Endothelial cell of umbilical vein (primary cell): ENCODE data around the gene OSBPL5.

ENCODE experiments used
- CTCF ChIP-seq, 2 donors: IDR thresholded peaks; 1 replicate in 1 of 2; 2 replicates in 1 of 2; pipeline ENCODE4 v1.5.1; 2011; ENCODE audit warnings: low read length in 2 of 2, mild to moderate bottlenecking in 2 of 2, moderate library complexity in 2 of 2, control low read depth in 1 of 2, inconsistent platforms in 1 of 2, low read depth in 1 of 2; ENCODE audit not compliant: insufficient read depth in 1 of 2; ENCODE audit errors: extremely low read depth in 1 of 2
- FOS ChIP-seq: IDR thresholded peaks from 2 replicates; pipeline ENCODE4 v1.6.1; 2011; ENCODE audit warnings: mild to moderate bottlenecking, low read length, moderate library complexity, borderline replicate concordance; ENCODE audit not compliant: insufficient read depth
- JUN ChIP-seq: IDR thresholded peaks from 2 replicates; pipeline ENCODE4 v1.6.1; 2011; ENCODE audit warnings: borderline replicate concordance, low read depth; ENCODE audit not compliant: insufficient read length, insufficient read depth
- MAX ChIP-seq: IDR thresholded peaks from 2 replicates; pipeline ENCODE4 v1.6.1; 2011; ENCODE audit not compliant: insufficient read depth, insufficient read length
- MYC ChIP-seq: IDR thresholded peaks from one replicate; pipeline ENCODE4 v1.6.1; 2011; ENCODE audit warnings: mild to moderate bottlenecking, low read depth, low read length
- POLR2A ChIP-seq: IDR thresholded peaks from 2 replicates; pipeline ENCODE4 v1.6.1; 2012; ENCODE audit warnings: low read depth, mild to moderate bottlenecking, control low read depth, low read length
- POLR2AphosphoS5 ChIP-seq: IDR thresholded peaks from 2 replicates; pipeline ENCODE4 v1.6.1; 2012; ENCODE audit warnings: low read depth, mild to moderate bottlenecking, control low read depth, low read length, moderate library complexity; ENCODE audit not compliant: insufficient read depth

- TF ChIP-seq CTCF (IDR thresholded peaks at IDR 0.05; ENCODE audit: extremely low read depth in 1 of 2, insufficient read depth in 1 of 2, low read depth in 1 of 2, low read length in 2 of 2) (no peak), MAX (no peak), JUN (no peak), POLR2AphosphoS5 (no peak), MYC (no peak), POLR2A (no peak), FOS (no peak)
Observed at GRCh38 chr11:3203221-3204043, 38.3 kb upstream of the OSBPL5 start.
